ENCODE results near the gene PLEK. TPM values are rescaled to one million over a fixed set of nuclear protein-coding genes. Genes with fewer than 3 reads are reported as not detected.

Gene PLEK
- total and polyA plus RNA-seq, 2 donors (not counting 1 experiment from before 2014, with no cell fraction given), result 39.9 to 78.3 TPM

- CTCF ChIA-PET, result interaction anchor here (0.7 to 1.5 kb wide), 2 partner anchors 90 to 136 kb away, joined by 3 read pairs; no protein-coding TSS in a partner anchor
Measured at GRCh38 chr2:68351997-68352396, 13.1 kb upstream of the PLEK start.

More at GRCh38 chr2:68351997-68352396, 13.1 kb upstream of the PLEK start:
- TF ChIP-seq CTCF (IDR thresholded peaks at IDR 0.05) (no peak), EZH2 (IDR thresholded peaks at IDR 0.05; ENCODE audit: borderline replicate concordance, insufficient read depth, low read depth, low read length, poor library complexity, severe bottlenecking) (no peak)
- WGBS (ENCODE audit: insufficient coverage), result 100% methylated on average over 2 of the region's 6 CpGs
- Histone ChIP-seq H4K20me1 (ENCODE audit: control insufficient read depth, insufficient read depth, low read length, poor library complexity, severe bottlenecking) (no peaks in the 10 kb centered on the region), H3K4me3 (ENCODE audit: control extremely low read depth in 1 of 5, extremely low read depth in 1 of 5, insufficient read depth in 1 of 5, low read depth in 2 of 5, low read length in 4 of 5) (no peak overlapping the region), H3K79me2 (ENCODE audit: control insufficient read depth, insufficient read depth, low read length) (no peaks in the 10 kb centered on the region), H3K9ac (ENCODE audit: low read length) (no peak overlapping the region), H3K27ac (ENCODE audit: low read length in 2 of 2) (no peak overlapping the region), H3K4me2 (replicated peaks; ENCODE audit: low read depth, low read length, poor library complexity, severe bottlenecking) (no peak overlapping the region), H3K36me3 (replicated peaks in 1 of 2; ENCODE audit: control extremely low read depth in 1 of 2, control insufficient read depth in 1 of 2, extremely low read depth in 1 of 2, insufficient read depth in 2 of 2, low read length in 1 of 2) (no peaks in the 10 kb centered on the region), H3K4me1 (ENCODE audit: control insufficient read depth in 2 of 2, insufficient read depth in 2 of 2, low read length in 2 of 2) (no peaks in the 10 kb centered on the region), H3K9me3 (ENCODE audit: control extremely low read depth in 1 of 3, control insufficient read depth in 2 of 3, insufficient read depth in 1 of 3, low read length in 2 of 3) (no peaks in the 10 kb centered on the region), H2AFZ (ENCODE audit: insufficient read depth, low read depth, low read length, poor library complexity, severe bottlenecking) (no peak overlapping the region), H3K27me3 (replicated peaks in 1 of 4; ENCODE audit: control extremely low read depth in 1 of 4, control insufficient read depth in 3 of 4, insufficient read depth in 4 of 4, low read length in 3 of 4) (no peaks in the 10 kb centered on the region)
- Mint-ChIP-seq H3K27me3 (peaks cover 5% of the 10 kb centered on the region), H3K27ac (no peak overlapping the region), H3K9me3 (ENCODE audit: insufficient read depth) (peaks cover 4% of the 10 kb centered on the region), H3K4me1 (no peaks in the 10 kb centered on the region), H3K4me3 (no peak overlapping the region)
- DNase-seq (no peak), ATAC-seq (ENCODE audit: low read depth) (no peak)
- intact Hi-C loops (cut with micrococcal nuclease), result no loop called here
- POLR2A ChIA-PET, result no interaction called here
